HepG2 (cell line): Measurements from ENCODE around the gene ABCC3. TPM values are rescaled to one million over a fixed set of nuclear protein-coding genes. Genes with fewer than 3 reads are reported as not detected.

Experiments
- GLI4 ChIP-seq: sonication (generic); formaldehyde crosslinking; IDR thresholded peaks from 2 replicates; pipeline ENCODE4 v1.5.1; 2020; ENCODE audit warnings: missing genetic modification reagents, mild to moderate bottlenecking, moderate library complexity, borderline replicate concordance
- KMT2A ChIP-seq: sonication (generic); formaldehyde crosslinking; IDR thresholded peaks from 2 replicates; pipeline ENCODE4 v1.4.0; 2020; ENCODE audit warnings: missing genetic modification reagents
- RXRB ChIP-seq: IDR thresholded peaks from 2 replicates; pipeline ENCODE4 v1.6.1; 2016; ENCODE audit warnings: borderline replicate concordance, missing genetic modification reagents, missing compliant biosample characterization
- STAT5B ChIP-seq: sonication (generic); formaldehyde crosslinking; IDR thresholded peaks from 2 replicates; pipeline ENCODE4 v1.4.0; 2020; ENCODE audit warnings: missing genetic modification reagents
- ZNF564 ChIP-seq: sonication (generic); formaldehyde crosslinking; IDR thresholded peaks from 2 replicates; pipeline ENCODE4 v1.8.1; 2023; ENCODE audit warnings: mild to moderate bottlenecking, missing genetic modification reagents
- polyA plus RNA-seq, 8 experiments: library from polyadenylated mRNA; depleted of rRNA in 3 of 8; stranded (reverse) in 7 of 8; unstranded in 1 of 8; fragments of >200 nt; fragmentation: Illumina TruSeq in 4 of 8; extraction: Trizol in 4 of 8; gene quantifications; 2 replicates each; pipeline versions ENCODE4 v1.2.1 to v1.2.3, GENCODE V29; 2011 to 2016; ENCODE audit warnings: low read depth in 4 of 8, missing spikeins in 1 of 8, mixed read lengths in 1 of 8; ENCODE audit not compliant: insufficient read depth in 1 of 8
- total RNA-seq, 5 experiments: library from RNA; depleted of rRNA; stranded (reverse); fragments of >200 nt; fragmentation: Illumina TruSeq; extraction: Trizol; gene quantifications; 2 replicates each; pipeline ENCODE4 v1.2.3, GENCODE V29; 2016; ENCODE audit warnings: low read depth in 1 of 5
- TF ChIP-seq, protein P1 (sequence below): sonication (generic); formaldehyde crosslinking; IDR thresholded peaks from 2 replicates; pipeline ENCODE4 v1.5.0; 2020; ENCODE audit warnings: mild to moderate bottlenecking, missing genetic modification reagents
- TF ChIP-seq, protein P2 (sequence below): sonication (generic); formaldehyde crosslinking; IDR thresholded peaks from 2 replicates; pipeline ENCODE4 v1.5.0; 2020; ENCODE audit warnings: missing genetic modification reagents
- TF ChIP-seq, protein P3 (sequence below), 2 experiments: sonication (generic) in 1 of 2; formaldehyde crosslinking in 1 of 2; IDR thresholded peaks; 2 replicates each; pipeline versions ENCODE4 v1.4.0 to v1.6.1; 2018 to 2020; ENCODE audit warnings: missing genetic modification reagents in 2 of 2, borderline replicate concordance in 1 of 2, low read depth in 1 of 2, mild to moderate bottlenecking in 1 of 2, missing biosample characterization in 1 of 2
- TF ChIP-seq, protein P4 (sequence below): sonication (generic); formaldehyde crosslinking; IDR thresholded peaks from 2 replicates; pipeline ENCODE4 v1.8.1; 2023; ENCODE audit warnings: mild to moderate bottlenecking, missing genetic modification reagents
- TF ChIP-seq, protein P5 (sequence below): sonication (generic); formaldehyde crosslinking; IDR thresholded peaks from one replicate; pipeline ENCODE4 v1.5.1; 2020; ENCODE audit warnings: mild to moderate bottlenecking, missing genetic modification reagents; ENCODE audit errors: not compliant biosample characterization
- TF ChIP-seq, protein P6 (sequence below): IDR thresholded peaks from 2 replicates; pipeline ENCODE4 v1.6.1; 2012; ENCODE audit warnings: inconsistent platforms

Gene ABCC3
- total and polyA plus RNA-seq, 2 of the 13 experiments (the other 11 are each of a cell fraction or from before 2014, with no cell fraction given) = 25.2 to 50.7 TPM

DNA sequence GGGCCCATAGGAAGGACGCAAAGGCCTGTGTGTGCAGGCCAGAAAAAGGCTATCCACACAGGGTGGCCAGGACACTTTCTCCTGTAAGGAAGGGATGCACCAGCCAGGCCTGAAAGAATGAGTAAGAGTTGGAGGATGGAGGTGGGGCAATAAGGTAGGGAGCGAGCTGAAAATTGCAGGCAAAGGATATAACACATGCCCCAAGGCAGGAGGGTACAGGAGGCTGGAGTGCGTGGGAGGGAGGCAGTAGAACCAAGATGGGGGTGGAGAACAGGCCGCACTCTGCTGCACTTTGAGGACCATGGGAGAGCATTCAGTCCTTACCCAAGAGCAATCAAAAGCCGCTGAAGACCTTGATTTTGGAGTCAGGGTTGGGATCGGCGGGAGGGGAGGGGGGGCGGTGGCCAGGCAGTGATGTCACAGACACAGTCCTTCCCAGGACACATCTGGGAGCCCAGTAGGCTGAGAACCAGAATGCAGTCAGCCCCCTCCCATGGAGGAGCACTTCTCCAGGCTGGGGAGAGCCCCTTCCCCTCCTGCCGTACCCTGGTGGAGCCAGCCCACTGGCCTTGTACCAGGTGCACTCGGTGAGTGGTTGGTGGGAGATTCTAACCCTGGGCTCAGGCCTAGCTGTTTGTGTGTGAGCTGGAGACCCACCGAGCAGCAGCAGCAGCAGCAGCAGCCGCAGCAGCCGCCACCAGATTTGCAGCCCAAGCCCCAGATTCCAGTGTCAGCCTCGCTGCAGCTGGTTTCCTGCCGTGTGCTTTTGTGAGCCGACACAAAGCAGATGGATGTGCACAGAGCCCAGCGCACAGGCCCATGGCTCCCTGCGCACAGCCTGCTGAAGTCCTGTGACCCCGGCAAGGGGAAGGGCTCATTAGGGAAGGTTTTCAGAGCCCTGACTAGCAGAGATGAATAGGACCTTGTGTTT, 55.5 kb downstream of the ABCC3 start (continued):
- TF ChIP-seq, protein P1, sequence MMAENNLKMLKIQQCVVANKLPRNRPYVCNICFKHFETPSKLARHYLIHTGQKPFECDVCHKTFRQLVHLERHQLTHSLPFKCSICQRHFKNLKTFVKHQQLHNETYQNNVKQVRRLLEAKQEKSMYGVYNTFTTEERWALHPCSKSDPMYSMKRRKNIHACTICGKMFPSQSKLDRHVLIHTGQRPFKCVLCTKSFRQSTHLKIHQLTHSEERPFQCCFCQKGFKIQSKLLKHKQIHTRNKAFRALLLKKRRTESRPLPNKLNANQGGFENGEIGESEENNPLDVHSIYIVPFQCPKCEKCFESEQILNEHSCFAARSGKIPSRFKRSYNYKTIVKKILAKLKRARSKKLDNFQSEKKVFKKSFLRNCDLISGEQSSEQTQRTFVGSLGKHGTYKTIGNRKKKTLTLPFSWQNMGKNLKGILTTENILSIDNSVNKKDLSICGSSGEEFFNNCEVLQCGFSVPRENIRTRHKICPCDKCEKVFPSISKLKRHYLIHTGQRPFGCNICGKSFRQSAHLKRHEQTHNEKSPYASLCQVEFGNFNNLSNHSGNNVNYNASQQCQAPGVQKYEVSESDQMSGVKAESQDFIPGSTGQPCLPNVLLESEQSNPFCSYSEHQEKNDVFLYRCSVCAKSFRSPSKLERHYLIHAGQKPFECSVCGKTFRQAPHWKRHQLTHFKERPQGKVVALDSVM (CRISPR knock-in tag) = no peak
- no peak for TF ChIP-seq STAT5B (CRISPR knock-in tag)
- TF ChIP-seq, protein P2, sequence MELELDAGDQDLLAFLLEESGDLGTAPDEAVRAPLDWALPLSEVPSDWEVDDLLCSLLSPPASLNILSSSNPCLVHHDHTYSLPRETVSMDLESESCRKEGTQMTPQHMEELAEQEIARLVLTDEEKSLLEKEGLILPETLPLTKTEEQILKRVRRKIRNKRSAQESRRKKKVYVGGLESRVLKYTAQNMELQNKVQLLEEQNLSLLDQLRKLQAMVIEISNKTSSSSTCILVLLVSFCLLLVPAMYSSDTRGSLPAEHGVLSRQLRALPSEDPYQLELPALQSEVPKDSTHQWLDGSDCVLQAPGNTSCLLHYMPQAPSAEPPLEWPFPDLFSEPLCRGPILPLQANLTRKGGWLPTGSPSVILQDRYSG (CRISPR knock-in tag) = no peak
- TF ChIP-seq, protein P3, sequence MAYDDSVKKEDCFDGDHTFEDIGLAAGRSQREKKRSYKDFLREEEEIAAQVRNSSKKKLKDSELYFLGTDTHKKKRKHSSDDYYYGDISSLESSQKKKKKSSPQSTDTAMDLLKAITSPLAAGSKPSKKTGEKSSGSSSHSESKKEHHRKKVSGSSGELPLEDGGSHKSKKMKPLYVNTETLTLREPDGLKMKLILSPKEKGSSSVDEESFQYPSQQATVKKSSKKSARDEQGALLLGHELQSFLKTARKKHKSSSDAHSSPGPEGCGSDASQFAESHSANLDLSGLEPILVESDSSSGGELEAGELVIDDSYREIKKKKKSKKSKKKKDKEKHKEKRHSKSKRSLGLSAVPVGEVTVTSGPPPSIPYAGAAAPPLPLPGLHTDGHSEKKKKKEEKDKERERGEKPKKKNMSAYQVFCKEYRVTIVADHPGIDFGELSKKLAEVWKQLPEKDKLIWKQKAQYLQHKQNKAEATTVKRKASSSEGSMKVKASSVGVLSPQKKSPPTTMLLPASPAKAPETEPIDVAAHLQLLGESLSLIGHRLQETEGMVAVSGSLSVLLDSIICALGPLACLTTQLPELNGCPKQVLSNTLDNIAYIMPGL (CRISPR knock-in tag; IDR thresholded peaks at IDR 0.05; ENCODE audit: borderline replicate concordance in 1 of 2, low read depth in 1 of 2) = no peak
- no peak for TF ChIP-seq RXRB (CRISPR knock-in tag)
- TF ChIP-seq, protein P4, sequence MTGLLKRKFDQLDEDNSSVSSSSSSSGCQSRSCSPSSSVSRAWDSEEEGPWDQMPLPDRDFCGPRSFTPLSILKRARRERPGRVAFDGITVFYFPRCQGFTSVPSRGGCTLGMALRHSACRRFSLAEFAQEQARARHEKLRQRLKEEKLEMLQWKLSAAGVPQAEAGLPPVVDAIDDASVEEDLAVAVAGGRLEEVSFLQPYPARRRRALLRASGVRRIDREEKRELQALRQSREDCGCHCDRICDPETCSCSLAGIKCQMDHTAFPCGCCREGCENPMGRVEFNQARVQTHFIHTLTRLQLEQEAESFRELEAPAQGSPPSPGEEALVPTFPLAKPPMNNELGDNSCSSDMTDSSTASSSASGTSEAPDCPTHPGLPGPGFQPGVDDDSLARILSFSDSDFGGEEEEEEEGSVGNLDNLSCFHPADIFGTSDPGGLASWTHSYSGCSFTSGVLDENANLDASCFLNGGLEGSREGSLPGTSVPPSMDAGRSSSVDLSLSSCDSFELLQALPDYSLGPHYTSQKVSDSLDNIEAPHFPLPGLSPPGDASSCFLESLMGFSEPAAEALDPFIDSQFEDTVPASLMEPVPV (CRISPR knock-in tag) = 0 out of 2 replicates have a peak, but pooled peaks have one; percentile 57
- no peak for TF ChIP-seq KMT2A (CRISPR knock-in tag)
- TF ChIP-seq, protein P5, sequence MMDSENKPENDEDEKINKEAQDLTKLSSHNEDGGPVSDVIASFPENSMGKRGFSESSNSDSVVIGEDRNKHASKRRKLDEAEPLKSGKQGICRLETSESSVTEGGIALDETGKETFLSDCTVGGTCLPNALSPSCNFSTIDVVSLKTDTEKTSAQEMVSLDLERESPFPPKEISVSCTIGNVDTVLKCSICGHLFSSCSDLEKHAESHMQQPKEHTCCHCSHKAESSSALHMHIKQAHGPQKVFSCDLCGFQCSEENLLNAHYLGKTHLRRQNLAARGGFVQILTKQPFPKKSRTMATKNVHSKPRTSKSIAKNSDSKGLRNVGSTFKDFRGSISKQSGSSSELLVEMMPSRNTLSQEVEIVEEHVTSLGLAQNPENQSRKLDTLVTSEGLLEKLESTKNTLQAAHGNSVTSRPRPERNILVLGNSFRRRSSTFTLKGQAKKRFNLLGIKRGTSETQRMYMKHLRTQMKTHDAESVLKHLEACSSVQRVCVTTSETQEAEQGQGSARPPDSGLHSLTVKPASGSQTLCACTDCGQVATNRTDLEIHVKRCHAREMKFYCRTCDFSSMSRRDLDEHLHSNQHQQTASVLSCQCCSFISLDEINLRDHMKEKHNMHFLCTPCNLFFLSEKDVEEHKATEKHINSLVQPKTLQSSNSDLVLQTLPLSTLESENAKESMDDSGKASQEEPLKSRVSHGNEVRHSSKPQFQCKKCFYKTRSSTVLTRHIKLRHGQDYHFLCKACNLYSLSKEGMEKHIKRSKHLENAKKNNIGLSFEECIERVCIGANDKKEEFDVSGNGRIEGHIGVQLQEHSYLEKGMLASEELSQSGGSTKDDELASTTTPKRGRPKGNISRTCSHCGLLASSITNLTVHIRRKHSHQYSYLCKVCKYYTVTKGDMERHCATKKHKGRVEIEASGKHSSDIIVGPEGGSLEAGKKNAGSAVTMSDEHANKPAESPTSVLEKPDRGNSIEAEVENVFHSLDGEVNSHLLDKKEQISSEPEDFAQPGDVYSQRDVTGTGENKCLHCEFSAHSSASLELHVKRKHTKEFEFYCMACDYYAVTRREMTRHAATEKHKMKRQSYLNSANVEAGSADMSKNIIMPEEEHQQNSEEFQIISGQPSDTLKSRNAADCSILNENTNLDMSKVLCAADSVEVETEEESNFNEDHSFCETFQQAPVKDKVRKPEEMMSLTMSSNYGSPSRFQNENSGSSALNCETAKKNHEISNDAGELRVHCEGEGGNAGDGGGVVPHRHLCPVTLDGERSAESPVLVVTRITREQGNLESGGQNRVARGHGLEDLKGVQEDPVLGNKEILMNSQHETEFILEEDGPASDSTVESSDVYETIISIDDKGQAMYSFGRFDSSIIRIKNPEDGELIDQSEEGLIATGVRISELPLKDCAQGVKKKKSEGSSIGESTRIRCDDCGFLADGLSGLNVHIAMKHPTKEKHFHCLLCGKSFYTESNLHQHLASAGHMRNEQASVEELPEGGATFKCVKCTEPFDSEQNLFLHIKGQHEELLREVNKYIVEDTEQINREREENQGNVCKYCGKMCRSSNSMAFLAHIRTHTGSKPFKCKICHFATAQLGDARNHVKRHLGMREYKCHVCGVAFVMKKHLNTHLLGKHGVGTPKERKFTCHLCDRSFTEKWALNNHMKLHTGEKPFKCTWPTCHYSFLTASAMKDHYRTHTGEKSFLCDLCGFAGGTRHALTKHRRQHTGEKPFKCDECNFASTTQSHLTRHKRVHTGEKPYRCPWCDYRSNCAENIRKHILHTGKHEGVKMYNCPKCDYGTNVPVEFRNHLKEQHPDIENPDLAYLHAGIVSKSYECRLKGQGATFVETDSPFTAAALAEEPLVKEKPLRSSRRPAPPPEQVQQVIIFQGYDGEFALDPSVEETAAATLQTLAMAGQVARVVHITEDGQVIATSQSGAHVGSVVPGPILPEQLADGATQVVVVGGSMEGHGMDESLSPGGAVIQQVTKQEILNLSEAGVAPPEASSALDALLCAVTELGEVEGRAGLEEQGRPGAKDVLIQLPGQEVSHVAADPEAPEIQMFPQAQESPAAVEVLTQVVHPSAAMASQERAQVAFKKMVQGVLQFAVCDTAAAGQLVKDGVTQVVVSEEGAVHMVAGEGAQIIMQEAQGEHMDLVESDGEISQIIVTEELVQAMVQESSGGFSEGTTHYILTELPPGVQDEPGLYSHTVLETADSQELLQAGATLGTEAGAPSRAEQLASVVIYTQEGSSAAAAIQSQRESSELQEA (CRISPR knock-in tag) = peak; percentile 41
- no peak for TF ChIP-seq ZNF564 (CRISPR knock-in tag)
- no peak for TF ChIP-seq GLI4 (CRISPR knock-in tag)
- TF ChIP-seq, protein P6, sequence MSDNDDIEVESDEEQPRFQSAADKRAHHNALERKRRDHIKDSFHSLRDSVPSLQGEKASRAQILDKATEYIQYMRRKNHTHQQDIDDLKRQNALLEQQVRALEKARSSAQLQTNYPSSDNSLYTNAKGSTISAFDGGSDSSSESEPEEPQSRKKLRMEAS = no peak
